Measurements from ENCODE around the gene BMP5. TPM values are rescaled to one million over a fixed set of nuclear protein-coding genes. Genes with fewer than 3 reads are reported as not detected.

Gene BMP5
- total and polyA plus RNA-seq, 2 donors (not counting 3 experiments of a cell fraction or from before 2014, with no cell fraction given): not detected

DNA sequence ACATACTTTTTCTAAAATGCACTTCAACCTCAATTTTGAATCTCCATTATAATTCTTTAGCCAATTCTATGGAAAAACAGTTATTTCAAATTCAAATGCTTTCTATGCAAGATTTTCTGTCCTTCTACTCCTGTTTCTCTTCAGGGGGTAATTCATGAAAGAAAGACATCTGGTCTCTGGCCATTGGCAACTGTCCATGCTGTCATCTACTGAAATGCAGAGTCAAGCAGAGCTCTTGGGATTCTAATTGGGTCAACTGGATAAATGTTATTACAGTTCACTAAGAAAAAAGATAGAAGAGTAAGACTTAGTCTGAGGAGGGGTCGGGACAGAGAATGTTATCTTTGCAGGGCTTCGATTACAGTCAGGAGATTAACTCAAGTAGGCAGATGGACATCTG lies 22.0 kb upstream of the BMP5 start:
- CTCF ChIA-PET: no interaction called here
- FAIRE-seq (no peak), DNase-seq (ENCODE audit: low read depth, low spot score) (no peak)
- no peaks in the 10 kb centered on the region for H3K9me1 ChIP-seq (replicated peaks; ENCODE audit: control insufficient read depth, extremely low read depth, insufficient read depth, low read length)
- H3K36me3 ChIP-seq (ENCODE audit: control insufficient read depth in 2 of 2, extremely low read depth in 1 of 2, insufficient read depth in 2 of 2, low read length in 2 of 2): no peaks in the 10 kb centered on the region
- intact Hi-C loops (cut with micrococcal nuclease) (no loop called here), dilution Hi-C loops (cut with MboI; ENCODE audit: extremely low pct_ligation_motif_present, low sequenced_read_pairs) (no loop called here)
- TF ChIP-seq MYC (IDR thresholded peaks at IDR 0.05; ENCODE audit: low read depth, low read length): no peak
- no TSS peak for BruUV-seq (replicated peaks)
- no peaks in the 10 kb centered on the region for H3K79me2 ChIP-seq (ENCODE audit: control insufficient read depth, insufficient read depth, low read length)
- H3K4me2 ChIP-seq (ENCODE audit: insufficient read depth, low read length): no peak overlapping the region
- no peak overlapping the region for H2AFZ ChIP-seq (ENCODE audit: low read depth, low read length)
- H3K4me1 ChIP-seq (ENCODE audit: control insufficient read depth, extremely low read depth, insufficient read depth, low read length): no peaks in the 10 kb centered on the region
- POLR2A ChIA-PET: no interaction called here
- H3K4me3 ChIP-seq (replicated peaks in 1 of 3; ENCODE audit: insufficient read depth in 1 of 3, low read depth in 1 of 3, low read length in 3 of 3): no peak overlapping the region
- no peaks in the 10 kb centered on the region for H3K9me3 ChIP-seq (replicated peaks; ENCODE audit: control insufficient read depth, insufficient read depth, low read length)
- H3K9ac ChIP-seq (replicated peaks; ENCODE audit: extremely low read depth, insufficient read depth, low read length): no peak overlapping the region
- H3K27me3 ChIP-seq (ENCODE audit: control insufficient read depth in 2 of 2, insufficient read depth in 2 of 2, low read length in 2 of 2): no peaks in the 10 kb centered on the region
- no peaks in the 10 kb centered on the region for H4K20me1 ChIP-seq (replicated peaks; ENCODE audit: control insufficient read depth, extremely low read depth, insufficient read depth, low read length)
- H3K27ac ChIP-seq (ENCODE audit: insufficient read depth, low read depth, low read length): no peak overlapping the region

DNA sequence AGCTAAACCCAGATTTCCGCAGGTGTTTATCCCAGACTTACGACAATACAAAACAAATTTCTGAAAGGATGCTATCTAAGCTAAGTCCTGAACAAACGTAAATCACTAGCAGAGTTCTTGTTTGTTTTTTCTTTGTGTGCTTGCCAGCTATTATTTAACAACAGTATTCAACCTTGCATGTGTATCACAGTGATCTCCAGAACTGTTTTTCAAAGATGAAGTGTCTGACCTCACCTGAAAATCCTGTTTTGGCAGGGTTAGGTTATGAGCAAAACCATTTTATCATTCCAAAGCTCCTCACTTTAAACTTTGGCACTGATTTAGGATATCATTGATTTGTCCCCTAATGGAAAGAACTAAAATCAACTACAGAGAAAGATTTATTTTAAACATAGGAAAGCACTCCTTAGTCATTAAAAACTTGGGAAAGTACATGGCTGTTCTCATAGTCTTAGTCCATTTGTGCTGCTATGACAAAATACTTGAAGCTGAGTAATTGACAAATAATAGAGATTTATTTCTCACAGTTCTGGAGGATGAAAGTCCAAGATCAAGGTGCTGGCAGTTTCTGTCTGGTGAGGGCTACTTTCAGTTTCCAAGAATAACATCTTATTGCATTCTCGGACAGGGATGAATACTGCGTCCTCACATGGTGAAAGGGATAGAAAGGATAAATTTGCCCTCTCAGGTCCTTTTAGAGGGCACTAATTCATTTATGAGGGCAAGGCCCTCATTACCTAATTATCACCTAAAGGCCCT lies 20.8 kb upstream of the BMP5 start:
- Histone ChIP-seq H3K9ac (replicated peaks; ENCODE audit: extremely low read depth, insufficient read depth, low read length) (no peak overlapping the region), H3K79me2 (ENCODE audit: control insufficient read depth, insufficient read depth, low read length) (no peaks in the 10 kb centered on the region), H3K4me2 (ENCODE audit: insufficient read depth, low read length) (no peak overlapping the region), H3K9me3 (replicated peaks; ENCODE audit: control insufficient read depth, insufficient read depth, low read length) (no peaks in the 10 kb centered on the region), H3K4me1 (ENCODE audit: control insufficient read depth, extremely low read depth, insufficient read depth, low read length) (no peaks in the 10 kb centered on the region), H3K27ac (ENCODE audit: insufficient read depth, low read depth, low read length) (no peak overlapping the region), H2AFZ (ENCODE audit: low read depth, low read length) (no peak overlapping the region), H3K36me3 (ENCODE audit: control insufficient read depth in 2 of 2, extremely low read depth in 1 of 2, insufficient read depth in 2 of 2, low read length in 2 of 2) (no peaks in the 10 kb centered on the region), H4K20me1 (replicated peaks; ENCODE audit: control insufficient read depth, extremely low read depth, insufficient read depth, low read length) (no peaks in the 10 kb centered on the region), H3K9me1 (replicated peaks; ENCODE audit: control insufficient read depth, extremely low read depth, insufficient read depth, low read length) (no peaks in the 10 kb centered on the region), H3K27me3 (ENCODE audit: control insufficient read depth in 2 of 2, insufficient read depth in 2 of 2, low read length in 2 of 2) (no peaks in the 10 kb centered on the region), H3K4me3 (replicated peaks in 1 of 3; ENCODE audit: insufficient read depth in 1 of 3, low read depth in 1 of 3, low read length in 3 of 3) (no peak overlapping the region)
- dilution Hi-C loops (cut with MboI; ENCODE audit: extremely low pct_ligation_motif_present, low sequenced_read_pairs): no loop called here
- FAIRE-seq: no peak
- BruUV-seq (replicated peaks): no TSS peak
- POLR2A ChIA-PET: no interaction called here
- TF ChIP-seq, protein P1, sequence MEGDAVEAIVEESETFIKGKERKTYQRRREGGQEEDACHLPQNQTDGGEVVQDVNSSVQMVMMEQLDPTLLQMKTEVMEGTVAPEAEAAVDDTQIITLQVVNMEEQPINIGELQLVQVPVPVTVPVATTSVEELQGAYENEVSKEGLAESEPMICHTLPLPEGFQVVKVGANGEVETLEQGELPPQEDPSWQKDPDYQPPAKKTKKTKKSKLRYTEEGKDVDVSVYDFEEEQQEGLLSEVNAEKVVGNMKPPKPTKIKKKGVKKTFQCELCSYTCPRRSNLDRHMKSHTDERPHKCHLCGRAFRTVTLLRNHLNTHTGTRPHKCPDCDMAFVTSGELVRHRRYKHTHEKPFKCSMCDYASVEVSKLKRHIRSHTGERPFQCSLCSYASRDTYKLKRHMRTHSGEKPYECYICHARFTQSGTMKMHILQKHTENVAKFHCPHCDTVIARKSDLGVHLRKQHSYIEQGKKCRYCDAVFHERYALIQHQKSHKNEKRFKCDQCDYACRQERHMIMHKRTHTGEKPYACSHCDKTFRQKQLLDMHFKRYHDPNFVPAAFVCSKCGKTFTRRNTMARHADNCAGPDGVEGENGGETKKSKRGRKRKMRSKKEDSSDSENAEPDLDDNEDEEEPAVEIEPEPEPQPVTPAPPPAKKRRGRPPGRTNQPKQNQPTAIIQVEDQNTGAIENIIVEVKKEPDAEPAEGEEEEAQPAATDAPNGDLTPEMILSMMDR (IDR thresholded peaks at IDR 0.05; ENCODE audit: extremely low read depth in 1 of 2, insufficient read depth in 1 of 2, low read depth in 1 of 2, low read length in 2 of 2): no peak
- no peak for TF ChIP-seq MYC (IDR thresholded peaks at IDR 0.05; ENCODE audit: low read depth, low read length)
- TF ChIP-seq POLR2AphosphoS5 (IDR thresholded peaks at IDR 0.05; ENCODE audit: insufficient read depth, low read depth, low read length): no peak
- no peak for TF ChIP-seq MAX (IDR thresholded peaks at IDR 0.05; ENCODE audit: insufficient read depth, insufficient read length)
- no peak for TF ChIP-seq GATA2 (IDR thresholded peaks at IDR 0.05; ENCODE audit: insufficient read depth, insufficient read length, low read depth, low read length)
- no peak for TF ChIP-seq POLR2A (IDR thresholded peaks at IDR 0.05; ENCODE audit: low read depth, low read length)
- TF ChIP-seq EZH2 (IDR thresholded peaks at IDR 0.05; ENCODE audit: borderline replicate concordance, low read depth, low read length, severe bottlenecking): no peak
- no peak for TF ChIP-seq JUN (IDR thresholded peaks at IDR 0.05; ENCODE audit: borderline replicate concordance, insufficient read depth, insufficient read length, low read depth)
- TF ChIP-seq FOS (IDR thresholded peaks at IDR 0.05; ENCODE audit: borderline replicate concordance, insufficient read depth, low read length): no peak
- CTCF ChIA-PET: no interaction called here
- DNase-seq (ENCODE audit: low read depth, low spot score): no peak
- intact Hi-C loops (cut with micrococcal nuclease): no loop called here

All from endothelial cell of umbilical vein (primary cell).